Measurements from ENCODE around the gene ASB16.
A peak's percentile ranks its signal among the peaks of the same experiment; 100 is the strongest.

The ASB16 gene

DNA sequence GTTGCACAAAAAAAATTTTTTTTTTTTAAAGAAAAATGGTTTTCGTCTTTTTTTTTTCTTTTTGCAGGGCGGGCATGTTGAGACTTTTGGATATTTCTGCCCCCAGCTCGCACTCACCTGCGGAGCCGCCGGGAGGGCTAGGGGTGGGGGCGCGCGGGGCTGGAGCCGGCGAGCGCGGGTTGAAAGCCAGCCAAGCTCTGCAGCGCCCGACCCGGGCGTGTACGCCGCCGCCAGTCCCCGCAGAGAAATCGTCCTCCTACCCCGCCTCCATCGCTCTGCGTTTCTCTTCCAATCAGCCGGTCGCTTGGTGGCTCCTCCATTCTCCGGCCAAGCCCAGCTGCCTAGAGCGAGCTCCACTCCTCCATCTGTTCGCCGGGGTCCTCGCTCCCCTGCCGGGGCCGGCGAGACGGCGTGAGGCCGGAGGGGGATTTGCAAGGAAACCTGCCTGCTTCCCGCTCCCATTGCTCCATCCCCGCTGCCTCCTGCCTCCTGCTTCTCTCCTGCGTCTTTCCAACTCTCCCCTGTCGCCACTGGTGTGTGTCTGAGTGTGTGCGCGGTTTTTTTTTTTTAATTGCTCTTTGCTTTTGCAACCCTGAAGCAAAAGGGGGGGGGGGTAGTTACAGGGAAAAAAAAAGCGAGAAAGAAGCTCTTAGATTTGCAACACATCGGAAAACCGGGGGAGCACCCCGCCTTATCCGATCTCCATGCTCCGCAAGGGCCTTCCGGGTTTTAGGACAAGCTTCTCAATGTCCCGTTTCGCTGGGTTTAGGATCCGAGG lies 50.8 kb downstream of the ASB16 start:
- Histone ChIP-seq H3K4me1 (ENCODE audit: low read length) (peaks cover 21% of the 10 kb centered on the region), H3K27ac (ENCODE audit: low read length) (peak overlapping the region; percentile 95), H3K9me3 (ENCODE audit: insufficient read depth, low read length) (no peaks in the 10 kb centered on the region), H3K36me3 (replicated peaks; ENCODE audit: low read depth, low read length) (peaks cover 9% of the 10 kb centered on the region), H3K4me2 (ENCODE audit: low read length) (peak overlapping the region; percentile 85), H3K9ac (ENCODE audit: low read length) (peak overlapping the region; percentile 99), H2AFZ (ENCODE audit: low read depth, low read length) (no peak overlapping the region), H4K20me1 (ENCODE audit: insufficient read depth, low read length) (no peaks in the 10 kb centered on the region), H3K27me3 (ENCODE audit: low read depth, low read length) (no peaks in the 10 kb centered on the region), H3K79me2 (ENCODE audit: low read length) (peaks cover 47% of the 10 kb centered on the region), H3K4me3 (ENCODE audit: low read length) (peak overlapping the region; percentile 97)
- TF ChIP-seq EZH2phosphoT487 (IDR thresholded peaks at IDR 0.05; ENCODE audit: low read depth) (no peak), CTCF (IDR thresholded peaks at IDR 0.05; ENCODE audit: low read depth, low read length) (no peak)

DNA sequence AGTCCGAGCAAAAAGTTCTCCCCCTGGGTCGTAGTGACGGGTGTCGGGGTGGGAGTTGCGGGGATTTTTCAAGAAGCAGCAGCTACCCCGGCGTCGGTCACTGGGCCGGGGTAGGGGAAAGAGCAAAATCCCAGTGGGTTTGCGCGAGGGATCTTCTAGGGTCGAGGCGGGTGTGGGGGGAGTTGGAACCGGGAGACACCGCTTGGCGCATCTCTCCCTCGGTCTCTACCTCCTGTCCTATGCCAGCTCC lies 51.3 kb downstream of the ASB16 start:
- Histone ChIP-seq H3K4me3 (ENCODE audit: low read length) (peak overlapping the region; percentile 97), H3K4me2 (ENCODE audit: low read length) (peak overlapping the region; percentile 85), H3K9me3 (ENCODE audit: insufficient read depth, low read length) (no peaks in the 10 kb centered on the region), H2AFZ (ENCODE audit: low read depth, low read length) (no peak overlapping the region), H3K79me2 (ENCODE audit: low read length) (peaks cover 42% of the 10 kb centered on the region), H4K20me1 (ENCODE audit: insufficient read depth, low read length) (no peaks in the 10 kb centered on the region), H3K27ac (ENCODE audit: low read length) (peak overlapping the region; percentile 95), H3K36me3 (replicated peaks; ENCODE audit: low read depth, low read length) (peaks cover 5% of the 10 kb centered on the region), H3K9ac (ENCODE audit: low read length) (peak overlapping the region; percentile 99), H3K27me3 (ENCODE audit: low read depth, low read length) (no peaks in the 10 kb centered on the region), H3K4me1 (ENCODE audit: low read length) (peaks cover 16% of the 10 kb centered on the region)
- TF ChIP-seq EZH2phosphoT487 (IDR thresholded peaks at IDR 0.05; ENCODE audit: low read depth) (no peak), CTCF (IDR thresholded peaks at IDR 0.05; ENCODE audit: low read depth, low read length) (no peak)

DNA sequence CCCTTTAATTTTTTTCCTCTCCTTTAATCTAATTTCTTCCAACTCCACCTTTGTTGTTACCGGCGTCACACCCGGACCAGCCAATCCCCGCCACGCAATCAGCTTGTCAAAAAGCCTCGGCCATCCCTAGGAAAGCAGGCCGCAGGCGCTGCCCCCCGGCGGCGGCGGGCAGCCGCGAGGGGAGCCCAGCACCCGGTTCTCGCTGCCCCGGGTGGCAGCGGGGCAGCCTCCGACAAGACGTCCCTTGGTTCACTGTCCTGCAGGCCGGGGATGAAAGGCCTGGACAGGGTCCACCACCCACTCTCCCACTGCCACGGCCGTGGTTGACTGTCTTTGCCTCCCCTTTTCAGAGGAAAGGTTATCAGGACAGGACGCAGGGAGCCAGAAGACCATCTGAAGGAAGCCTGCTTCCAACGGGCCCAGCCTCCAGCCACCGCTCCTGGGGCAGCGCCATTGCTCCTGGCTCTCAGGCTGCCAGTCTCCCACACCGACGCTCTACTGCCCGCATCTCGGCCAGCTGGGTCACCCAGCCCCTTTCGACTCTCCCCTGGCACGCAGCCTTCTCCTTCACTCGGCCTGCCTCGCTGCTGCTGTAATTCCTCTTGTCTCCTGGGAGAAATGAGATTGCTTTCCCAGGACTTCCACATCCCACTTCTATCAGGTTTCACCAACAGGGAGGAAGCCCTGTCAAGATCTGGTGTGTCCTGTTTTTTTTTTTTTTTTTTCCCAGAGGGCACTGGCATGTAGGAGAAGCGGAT lies 51.8 kb downstream of the ASB16 start:
- TF ChIP-seq EZH2phosphoT487 (IDR thresholded peaks at IDR 0.05; ENCODE audit: low read depth) (no peak), CTCF (IDR thresholded peaks at IDR 0.05; ENCODE audit: low read depth, low read length) (peak; percentile 32; the same call in 1 of the 2 replicates)
- Histone ChIP-seq H3K27ac (ENCODE audit: low read length) (peak overlapping the region; percentile 95; the same call in 1 of the 2 replicates), H3K4me2 (ENCODE audit: low read length) (peak overlapping the region; percentile 85), H3K79me2 (ENCODE audit: low read length) (peaks cover 37% of the 10 kb centered on the region), H4K20me1 (ENCODE audit: insufficient read depth, low read length) (no peaks in the 10 kb centered on the region), H3K9ac (ENCODE audit: low read length) (peak overlapping the region; percentile 99), H2AFZ (ENCODE audit: low read depth, low read length) (no peak overlapping the region), H3K4me3 (ENCODE audit: low read length) (peak overlapping the region; percentile 97), H3K27me3 (ENCODE audit: low read depth, low read length) (no peaks in the 10 kb centered on the region), H3K4me1 (ENCODE audit: low read length) (peaks cover 15% of the 10 kb centered on the region), H3K36me3 (replicated peaks; ENCODE audit: low read depth, low read length) (peaks cover 2% of the 10 kb centered on the region), H3K9me3 (ENCODE audit: insufficient read depth, low read length) (no peaks in the 10 kb centered on the region)

- no peaks in the 10 kb centered on the region for H3K27me3 ChIP-seq (ENCODE audit: low read depth, low read length)
- no peaks in the 10 kb centered on the region for H3K36me3 ChIP-seq (replicated peaks; ENCODE audit: low read depth, low read length)
- peaks cover 11% of the 10 kb centered on the region; the same call in 1 of the 2 replicates for H3K4me1 ChIP-seq (ENCODE audit: low read length)
- TF ChIP-seq EZH2phosphoT487 (IDR thresholded peaks at IDR 0.05; ENCODE audit: low read depth) (no peak), CTCF (IDR thresholded peaks at IDR 0.05; ENCODE audit: low read depth, low read length) (no peak)
- H3K79me2 ChIP-seq (ENCODE audit: low read length), result peaks cover 27% of the 10 kb centered on the region
- no peak overlapping the region for H3K4me2 ChIP-seq (ENCODE audit: low read length)
- no peak overlapping the region for H3K9ac ChIP-seq (ENCODE audit: low read length)
- no peak overlapping the region for H2AFZ ChIP-seq (ENCODE audit: low read depth, low read length)
- no peaks in the 10 kb centered on the region for H3K9me3 ChIP-seq (ENCODE audit: insufficient read depth, low read length)
- no peaks in the 10 kb centered on the region for H4K20me1 ChIP-seq (ENCODE audit: insufficient read depth, low read length)
- no peak overlapping the region for H3K27ac ChIP-seq (ENCODE audit: low read length)
- no peak overlapping the region for H3K4me3 ChIP-seq (ENCODE audit: low read length)
Observed at GRCh38 chr17:44223541-44224071, 53.1 kb downstream of the ASB16 start.
